Heart left ventricle (tissue), 13 donors: ENCODE results near the gene ENGASE.

ENCODE experiments used
- POLR2A ChIP-seq, 2 donors: fragments of 450-650 bp; IDR thresholded peaks; one replicate each; pipeline ENCODE4 v1.6.1; 2017; ENCODE audit warnings: antibody characterized with exemption in 2 of 2, mild to moderate bottlenecking in 2 of 2, moderate library complexity in 2 of 2
- TF ChIP-seq, protein P1 (sequence below), 12 donors: fragments of 200-600 bp; sonication (generic) in 4 of 12; IDR thresholded peaks; one replicate each; pipeline versions ENCODE4 v1.5.0 to v1.8.0; 2018 to 2022; ENCODE audit warnings: antibody characterized with exemption in 12 of 12, mild to moderate bottlenecking in 5 of 12
- donor health status: ischemic (EF 13 %, LVEDD 7.1; RV severe dilation, severe dysfunction).
- donor health status: DM: no; HTN: yes; CAD: no.
- donor health status: DM: no; HTN: no; CAD: no.
- donor health status: ischemic (EF 25% LVEDD 6.9; RV normal size, moderate dysfunction).
- donor health status: ischemic (EF 25% LVEDD 5.7; RV mildly dilated, moderate dysfunction).
- donor health status: ischemic (EF 35%, LVEDD 5.7; RV mildly dilated, moderate dysfunction).
- donor health status: nonischemic (EF 11% LVEDD 7.7; RV severe dilation, severe dysfunction).
- donor health status: DM: yes; HTN: yes; CAD: no.
- donor health status: PGD.
- donor health status: ischemic (EF 29% LVEDD 5.4; RV normal size, mild dysfunction).
- donor health status: nonischemic (EF 23%, LVEDD 6.1; RV moderate dilation, normal function).

DNA sequence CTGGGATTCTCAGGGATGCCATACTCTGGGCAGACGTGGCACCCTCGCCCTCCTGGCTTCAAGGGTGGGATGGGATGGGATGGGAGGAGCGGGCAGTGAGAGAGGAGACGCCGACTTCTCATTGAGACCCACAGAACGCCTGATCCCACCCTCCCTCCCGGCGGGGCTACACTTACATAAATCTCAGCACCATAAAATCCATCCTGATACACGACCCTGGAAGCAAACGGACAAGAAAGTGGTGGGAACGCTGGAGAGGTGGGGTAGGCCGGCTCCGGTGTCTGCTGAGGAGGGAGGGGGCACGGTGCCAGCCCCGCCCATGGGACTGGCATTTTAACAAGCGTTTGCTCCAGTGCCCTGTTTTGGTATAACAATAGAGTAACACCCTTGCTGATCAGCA is 21.9 kb downstream of the ENGASE start:
- TF ChIP-seq, protein P1, sequence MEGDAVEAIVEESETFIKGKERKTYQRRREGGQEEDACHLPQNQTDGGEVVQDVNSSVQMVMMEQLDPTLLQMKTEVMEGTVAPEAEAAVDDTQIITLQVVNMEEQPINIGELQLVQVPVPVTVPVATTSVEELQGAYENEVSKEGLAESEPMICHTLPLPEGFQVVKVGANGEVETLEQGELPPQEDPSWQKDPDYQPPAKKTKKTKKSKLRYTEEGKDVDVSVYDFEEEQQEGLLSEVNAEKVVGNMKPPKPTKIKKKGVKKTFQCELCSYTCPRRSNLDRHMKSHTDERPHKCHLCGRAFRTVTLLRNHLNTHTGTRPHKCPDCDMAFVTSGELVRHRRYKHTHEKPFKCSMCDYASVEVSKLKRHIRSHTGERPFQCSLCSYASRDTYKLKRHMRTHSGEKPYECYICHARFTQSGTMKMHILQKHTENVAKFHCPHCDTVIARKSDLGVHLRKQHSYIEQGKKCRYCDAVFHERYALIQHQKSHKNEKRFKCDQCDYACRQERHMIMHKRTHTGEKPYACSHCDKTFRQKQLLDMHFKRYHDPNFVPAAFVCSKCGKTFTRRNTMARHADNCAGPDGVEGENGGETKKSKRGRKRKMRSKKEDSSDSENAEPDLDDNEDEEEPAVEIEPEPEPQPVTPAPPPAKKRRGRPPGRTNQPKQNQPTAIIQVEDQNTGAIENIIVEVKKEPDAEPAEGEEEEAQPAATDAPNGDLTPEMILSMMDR (IDR thresholded peaks at IDR 0.05), result no peak
- no peak for TF ChIP-seq POLR2A (IDR thresholded peaks at IDR 0.05)
